Measurements from ENCODE around the gene NPC1. TPM values are rescaled to one million over a fixed set of nuclear protein-coding genes. Genes with fewer than 3 reads are reported as not detected.

The NPC1 gene
- 26.5 TPM for polyA plus RNA-seq (2013, experiment 1 of 2)
- polyA plus RNA-seq (2013, experiment 2 of 2), result 25.8 TPM

GRCh38 chr18:23586249-23587196, at the start of gene NPC1:
Gene NPC1, minus strand, starts transcription at chr18:23586506. Its CDS starts 163 bp downstream, at chr18:23586343.
- WGBS, result under 1% methylated on average over 94 of the region's 95 CpGs
- peaks cover 11% of the 10 kb centered on the region; the same call in 1 of the 2 replicates for H3K4me1 ChIP-seq (ENCODE audit: insufficient read depth, low read length)

GRCh38 chr18:23636071-23636399, 49.7 kb upstream of the NPC1 start:
- no peaks in the 10 kb centered on the region for H3K9me3 ChIP-seq (ENCODE audit: insufficient read depth, low read depth, low read length)
- 94% methylated on average over 3 of the region's 3 CpGs for WGBS

More at GRCh38 chr18:23586249-23587196, at the start of gene NPC1:
- peaks cover 7% of the 10 kb centered on the region; the same call in 1 of the 2 replicates for H3K27me3 ChIP-seq (ENCODE audit: insufficient read depth, low read length)
- H3K27ac ChIP-seq (ENCODE audit: low read depth, low read length), result peak within 1 kb of the TSS; percentile 99
- no peaks in the 10 kb centered on the region for H3K9me3 ChIP-seq (ENCODE audit: insufficient read depth, low read depth, low read length)
- H3K9ac ChIP-seq (ENCODE audit: low read depth, low read length), result peak within 1 kb of the TSS; percentile 96
- H3K4me3 ChIP-seq (ENCODE audit: low read length), result peak within 1 kb of the TSS; percentile 95
- peaks cover 5% of the 10 kb centered on the region; the same call in 1 of the 2 replicates for H3K36me3 ChIP-seq (ENCODE audit: insufficient read depth, low read length)

GRCh38 chr18:23635283-23636070, 49.2 kb upstream of the NPC1 start:
- Histone ChIP-seq H3K27me3 (ENCODE audit: insufficient read depth, low read length) (no peaks in the 10 kb centered on the region), H3K9me3 (ENCODE audit: insufficient read depth, low read depth, low read length) (no peaks in the 10 kb centered on the region), H3K4me1 (ENCODE audit: insufficient read depth, low read length) (peaks cover 12% of the 10 kb centered on the region), H3K27ac (ENCODE audit: low read depth, low read length) (no peak overlapping the region), H3K9ac (ENCODE audit: low read depth, low read length) (no peak overlapping the region), H3K4me3 (ENCODE audit: low read length) (no peak overlapping the region), H3K36me3 (ENCODE audit: insufficient read depth, low read length) (no peaks in the 10 kb centered on the region)
- 57% methylated on average over 4 of the region's 6 CpGs for WGBS

More at GRCh38 chr18:23636071-23636399, 49.7 kb upstream of the NPC1 start:
- no peaks in the 10 kb centered on the region for H3K27me3 ChIP-seq (ENCODE audit: insufficient read depth, low read length)
- H3K9ac ChIP-seq (ENCODE audit: low read depth, low read length), result no peak overlapping the region
- H3K4me1 ChIP-seq (ENCODE audit: insufficient read depth, low read length), result peaks cover 12% of the 10 kb centered on the region
- H3K27ac ChIP-seq (ENCODE audit: low read depth, low read length), result no peak overlapping the region
- no peaks in the 10 kb centered on the region for H3K36me3 ChIP-seq (ENCODE audit: insufficient read depth, low read length)
- no peak overlapping the region for H3K4me3 ChIP-seq (ENCODE audit: low read length)

GRCh38 chr18:23634692-23635091, 48.4 kb upstream of the NPC1 start:
- peaks cover 12% of the 10 kb centered on the region for H3K4me1 ChIP-seq (ENCODE audit: insufficient read depth, low read length)
- WGBS, result 92% methylated on average over 3 of the region's 3 CpGs
- no peaks in the 10 kb centered on the region for H3K27me3 ChIP-seq (ENCODE audit: insufficient read depth, low read length)
- H3K4me3 ChIP-seq (ENCODE audit: low read length), result no peak overlapping the region
- no peaks in the 10 kb centered on the region for H3K36me3 ChIP-seq (ENCODE audit: insufficient read depth, low read length)
- H3K9ac ChIP-seq (ENCODE audit: low read depth, low read length), result no peak overlapping the region
- H3K27ac ChIP-seq (ENCODE audit: low read depth, low read length), result no peak overlapping the region
- no peaks in the 10 kb centered on the region for H3K9me3 ChIP-seq (ENCODE audit: insufficient read depth, low read depth, low read length)

- Histone ChIP-seq H3K9ac (ENCODE audit: low read depth, low read length) (no peak overlapping the region), H3K27me3 (ENCODE audit: insufficient read depth, low read length) (no peaks in the 10 kb centered on the region), H3K36me3 (ENCODE audit: insufficient read depth, low read length) (no peaks in the 10 kb centered on the region), H3K4me1 (ENCODE audit: insufficient read depth, low read length) (peaks cover 12% of the 10 kb centered on the region), H3K27ac (ENCODE audit: low read depth, low read length) (no peak overlapping the region), H3K9me3 (ENCODE audit: insufficient read depth, low read depth, low read length) (no peaks in the 10 kb centered on the region), H3K4me3 (ENCODE audit: low read length) (no peak overlapping the region)
- no CpG with 5 or more reads among the region's 1 CpG for WGBS
These were observed 46.3 kb upstream of the NPC1 start for GRCh38 chr18:23632615-23633014.

- H3K4me3 ChIP-seq (ENCODE audit: low read length), result no peak overlapping the region
- 58% methylated on average over 11 of the region's 11 CpGs for WGBS
- H3K4me1 ChIP-seq (ENCODE audit: insufficient read depth, low read length), result peaks cover 12% of the 10 kb centered on the region
These were observed 45.4 kb upstream of the NPC1 start for GRCh38 chr18:23631746-23632145.

GRCh38 chr18:23631312-23631711, 45.0 kb upstream of the NPC1 start:
- peaks cover 12% of the 10 kb centered on the region for H3K4me1 ChIP-seq (ENCODE audit: insufficient read depth, low read length)
- H3K27ac ChIP-seq (ENCODE audit: low read depth, low read length), result no peak overlapping the region
- no peaks in the 10 kb centered on the region for H3K27me3 ChIP-seq (ENCODE audit: insufficient read depth, low read length)
- H3K4me3 ChIP-seq (ENCODE audit: low read length), result no peak overlapping the region
- H3K9me3 ChIP-seq (ENCODE audit: insufficient read depth, low read depth, low read length), result no peaks in the 10 kb centered on the region
- WGBS, result 92% methylated on average over 4 of the region's 5 CpGs
- no peak overlapping the region for H3K9ac ChIP-seq (ENCODE audit: low read depth, low read length)
- H3K36me3 ChIP-seq (ENCODE audit: insufficient read depth, low read length), result no peaks in the 10 kb centered on the region

More at GRCh38 chr18:23631746-23632145, 45.4 kb upstream of the NPC1 start:
- H3K9ac ChIP-seq (ENCODE audit: low read depth, low read length), result no peak overlapping the region
- no peaks in the 10 kb centered on the region for H3K36me3 ChIP-seq (ENCODE audit: insufficient read depth, low read length)
- no peaks in the 10 kb centered on the region for H3K27me3 ChIP-seq (ENCODE audit: insufficient read depth, low read length)
- H3K27ac ChIP-seq (ENCODE audit: low read depth, low read length), result no peak overlapping the region
- no peaks in the 10 kb centered on the region for H3K9me3 ChIP-seq (ENCODE audit: insufficient read depth, low read depth, low read length)

GRCh38 chr18:23629444-23629946, 43.2 kb upstream of the NPC1 start:
- Histone ChIP-seq H3K4me3 (ENCODE audit: low read length) (no peak overlapping the region), H3K4me1 (ENCODE audit: insufficient read depth, low read length) (peaks cover 3% of the 10 kb centered on the region), H3K9me3 (ENCODE audit: insufficient read depth, low read depth, low read length) (no peaks in the 10 kb centered on the region), H3K9ac (ENCODE audit: low read depth, low read length) (no peak overlapping the region), H3K36me3 (ENCODE audit: insufficient read depth, low read length) (no peaks in the 10 kb centered on the region), H3K27ac (ENCODE audit: low read depth, low read length) (no peak overlapping the region), H3K27me3 (ENCODE audit: insufficient read depth, low read length) (no peaks in the 10 kb centered on the region)
- 92% methylated on average over 4 of the region's 4 CpGs for WGBS

- H3K36me3 ChIP-seq (ENCODE audit: insufficient read depth, low read length), result no peaks in the 10 kb centered on the region
- H3K27ac ChIP-seq (ENCODE audit: low read depth, low read length), result no peak overlapping the region
- H3K4me1 ChIP-seq (ENCODE audit: insufficient read depth, low read length), result peaks cover 3% of the 10 kb centered on the region
- no peak overlapping the region for H3K9ac ChIP-seq (ENCODE audit: low read depth, low read length)
- H3K27me3 ChIP-seq (ENCODE audit: insufficient read depth, low read length), result no peaks in the 10 kb centered on the region
- no peaks in the 10 kb centered on the region for H3K9me3 ChIP-seq (ENCODE audit: insufficient read depth, low read depth, low read length)
- no peak overlapping the region for H3K4me3 ChIP-seq (ENCODE audit: low read length)
These were observed 41.7 kb upstream of the NPC1 start for GRCh38 chr18:23627970-23628369.

- Histone ChIP-seq H3K4me1 (ENCODE audit: insufficient read depth, low read length) (peaks cover 3% of the 10 kb centered on the region), H3K4me3 (ENCODE audit: low read length) (no peak overlapping the region), H3K9me3 (ENCODE audit: insufficient read depth, low read depth, low read length) (no peaks in the 10 kb centered on the region), H3K36me3 (ENCODE audit: insufficient read depth, low read length) (no peaks in the 10 kb centered on the region), H3K9ac (ENCODE audit: low read depth, low read length) (no peak overlapping the region), H3K27me3 (ENCODE audit: insufficient read depth, low read length) (no peaks in the 10 kb centered on the region), H3K27ac (ENCODE audit: low read depth, low read length) (no peak overlapping the region)
- WGBS, result 93% methylated on average over 2 of the region's 3 CpGs
These were observed 41.0 kb upstream of the NPC1 start for GRCh38 chr18:23627321-23627720.

All from HUES64 (cell line).